ENCODE data around the gene CRYBB3. TPM values are rescaled to one million over a fixed set of nuclear protein-coding genes. Genes with fewer than 3 reads are reported as not detected.

Gene CRYBB3
- under 1 TPM in 2 of 4 donors, not detected in 2; 0.32 to 0.43 TPM for polyA plus RNA-seq (ENCODE audit: insufficient read length in 4 of 4)

- peak in 2 of 4 donors; percentile 32 to 53 for DNase-seq (ENCODE audit: low read depth in 4 of 4, low spot score in 2 of 4)
Measured at GRCh38 chr22:25199731-25200520, at the start of gene CRYBB3. Gene CRYBB3 (plus strand): TSS chr22:25199858. CDS start chr22:25201397, 1,539 bp downstream.

- DNase-seq (ENCODE audit: low read depth in 4 of 4, low spot score in 2 of 4): no peak
Measured at GRCh38 chr22:25153961-25154666, 45.5 kb upstream of the CRYBB3 start.

- no peak for DNase-seq (ENCODE audit: low read depth in 4 of 4, low spot score in 2 of 4)
Measured at GRCh38 chr22:25154667-25154999, 45.0 kb upstream of the CRYBB3 start.

GRCh38 chr22:25156736-25157135, 42.9 kb upstream of the CRYBB3 start:
- no peak for DNase-seq (ENCODE audit: low read depth in 4 of 4, low spot score in 2 of 4)

- DNase-seq (ENCODE audit: low read depth in 4 of 4, low spot score in 2 of 4): no peak
Measured at GRCh38 chr22:25159028-25159427, 40.6 kb upstream of the CRYBB3 start.

- no peak for DNase-seq (ENCODE audit: low read depth in 4 of 4, low spot score in 2 of 4)
Measured at GRCh38 chr22:25160120-25160996, 39.3 kb upstream of the CRYBB3 start.

GRCh38 chr22:25161017-25161915, 38.4 kb upstream of the CRYBB3 start:
- DNase-seq (ENCODE audit: low read depth in 4 of 4, low spot score in 2 of 4): no peak

GRCh38 chr22:25161916-25162530, 37.6 kb upstream of the CRYBB3 start:
- DNase-seq (ENCODE audit: low read depth in 4 of 4, low spot score in 2 of 4): no peak

GRCh38 chr22:25162561-25162960, 37.1 kb upstream of the CRYBB3 start:
- no peak for DNase-seq (ENCODE audit: low read depth in 4 of 4, low spot score in 2 of 4)

GRCh38 chr22:25165785-25166184, 33.9 kb upstream of the CRYBB3 start:
- DNase-seq (ENCODE audit: low read depth in 4 of 4, low spot score in 2 of 4): no peak

GRCh38 chr22:25166266-25167040, 33.2 kb upstream of the CRYBB3 start:
- no peak for DNase-seq (ENCODE audit: low read depth in 4 of 4, low spot score in 2 of 4)

- no peak for DNase-seq (ENCODE audit: low read depth in 4 of 4, low spot score in 2 of 4)
Measured at GRCh38 chr22:25167082-25167481, 32.6 kb upstream of the CRYBB3 start.

- DNase-seq (ENCODE audit: low read depth in 4 of 4, low spot score in 2 of 4): no peak
Measured at GRCh38 chr22:25167834-25168601, 31.6 kb upstream of the CRYBB3 start.

- DNase-seq (ENCODE audit: low read depth in 4 of 4, low spot score in 2 of 4): no peak
Measured at GRCh38 chr22:25169278-25170031, 30.2 kb upstream of the CRYBB3 start.

GRCh38 chr22:25170426-25170980, 29.2 kb upstream of the CRYBB3 start:
- no peak for DNase-seq (ENCODE audit: low read depth in 4 of 4, low spot score in 2 of 4)

GRCh38 chr22:25172153-25172552, 27.5 kb upstream of the CRYBB3 start:
- DNase-seq (ENCODE audit: low read depth in 4 of 4, low spot score in 2 of 4): no peak

Measured in left renal cortex interstitium (tissue), 4 donors.